Pancreas (tissue), 10 donors: ENCODE results near the gene LRFN3. TPM values are rescaled to one million over a fixed set of nuclear protein-coding genes. Genes with fewer than 3 reads are reported as not detected.

Experiments
- ATAC-seq, 4 donors: fragments of 200-7000 bp; cut with Tn5 transposase; one replicate each; pipeline versions ENCODE4 v1.8.0 to v1.9.1; 2020; ENCODE audit warnings: mild to moderate bottlenecking in 4 of 4, moderate library complexity in 4 of 4
- DNase-seq, 6 donors: peaks; one replicate each; pipeline ENCODE4 v3.0.0-alpha.2; 2020
- FAIRE-seq: peaks from 2 replicates; lab custom pipeline; 2012; peaks lifted over from hg19 to GRCh38; lab: Jason Lieb, UNC
- H3K27ac ChIP-seq, 4 donors: fragments of 200-600 bp; sonication (generic); 1 replicate in 3 of 4; 2 replicates in 1 of 4; pipeline versions ENCODE4 v1.5.0 to v1.8.0; 2020
- H3K27me3 ChIP-seq, 4 donors: fragments of 200-600 bp; one replicate each; pipeline ENCODE4 v1.8.0; 2021
- H3K36me3 ChIP-seq, 3 donors: fragments of 200-600 bp; sonication (generic) in 1 of 3; one replicate each; pipeline versions ENCODE4 v1.5.0 to v1.8.0; 2020 to 2021
- H3K4me1 ChIP-seq, 3 donors: fragments of 200-600 bp; one replicate each; pipeline ENCODE4 v1.8.0; 2021
- H3K4me3 ChIP-seq, 4 donors: fragments of 200-600 bp; sonication (generic) in 2 of 4; one replicate each; pipeline versions ENCODE4 v1.5.0 to v1.8.0; 2020 to 2021
- H3K9me3 ChIP-seq, 4 donors: fragments of 200-600 bp; one replicate each; pipeline ENCODE4 v1.8.0; 2021
- WGBS, 2 donors: extraction: QIAGEN DNeasy Blood & Tissue Kit; methylation state at CpG; one replicate each; pipeline ENCODE4 v1.1.7; 2013; 5-methylcytosine and 5-hydroxymethylcytosine counted together
- intact Hi-C, 3 donors: fragments of 100-400 bp; cut with DNase I; formaldehyde crosslinking; loops; one replicate each; pipeline versions ENCODE4 v1.11.1 to v1.14.2; 2022
- polyA plus RNA-seq, 2 donors: library from polyadenylated mRNA; stranded (reverse); fragments of 200-250 nt; gene quantifications; one replicate each; pipeline ENCODE4 v1.2.3, GENCODE V29; 2013
- total RNA-seq, 6 donors: library from RNA; stranded (reverse); fragmentation: NEBNext Ultra II Directional in 4 of 6; extraction: Animal tissue kit (Norgen Biotek cat#: 25700) in 4 of 6; gene quantifications; one replicate each; pipeline versions ENCODE4 v1.2.1 to v1.2.4, GENCODE V29; 2021 to 2023
- TF ChIP-seq, protein P1 (sequence below), 4 donors: fragments of 200-600 bp; sonication (generic) in 3 of 4; IDR thresholded peaks; one replicate each; pipeline versions ENCODE4 v1.5.0 to v1.8.0; 2021; ENCODE audit warnings: antibody characterized with exemption in 4 of 4
- donor health status: healthy with polysubstance abuse.
- donor health status: DM: no; HTN: no; CAD: no; lungs with moderate emphysema.
- donor health status: DM: no; HTN: no; CAD: no.
- donor health status: control.
- donor health status: control.
- donor health status: Bipolar disorder and iron deficiency.
- donor health status: DM: yes; HTN: yes; CAD: no.
- donor health status: DM: no; HTN: no; CAD: no.
- donor health status: DM: no; HTN: no; CAD: no.
- donor health status: DM: yes; HTN: yes; CAD: no.

Gene LRFN3
- total and polyA plus RNA-seq, 8 donors: 4.9 to 9.8 (median 6.9) TPM

DNA sequence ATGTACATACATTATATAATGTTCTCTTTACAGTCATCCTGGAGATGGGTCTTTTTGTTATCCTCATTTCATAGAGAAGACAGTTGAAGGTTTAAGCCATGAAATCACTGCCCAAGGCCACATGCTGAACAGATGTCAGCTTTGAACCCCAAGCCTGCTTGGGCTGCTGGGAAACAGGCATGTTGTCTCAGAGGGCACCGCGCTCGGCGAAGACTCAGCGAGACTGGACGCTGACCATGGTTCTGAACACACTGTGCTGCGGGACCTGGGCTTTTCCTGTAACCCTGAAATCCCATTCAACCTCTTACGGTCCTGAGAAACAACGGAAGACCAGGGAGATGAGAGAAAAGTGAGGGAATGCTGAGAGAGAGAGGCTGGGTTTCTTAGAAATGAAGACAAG, 27.3 kb downstream of the LRFN3 start:
- intact Hi-C loops: no loop called here
- DNase-seq (peak in 3 of 6 donors; percentile 42 to 70 (median 67)), ATAC-seq (peak in 3 of 4 donors; percentile 64 to 90 (median 81)), FAIRE-seq (no peak)
- peaks cover 0 to 22% (median 4%) of the 10 kb centered on the region in 4 donors for H3K27me3 ChIP-seq
- no peak overlapping the region for H3K4me3 ChIP-seq
- H3K36me3 ChIP-seq: no peaks in the 10 kb centered on the region
- peaks cover 0 to 7% (median 0%) of the 10 kb centered on the region in 3 donors for H3K4me1 ChIP-seq
- H3K9me3 ChIP-seq: no peaks in the 10 kb centered on the region
- 4 to 8% methylated on average over 9 of the region's 9 CpGs for WGBS, 2 donors
- no peak overlapping the region for H3K27ac ChIP-seq
- TF ChIP-seq, protein P1, sequence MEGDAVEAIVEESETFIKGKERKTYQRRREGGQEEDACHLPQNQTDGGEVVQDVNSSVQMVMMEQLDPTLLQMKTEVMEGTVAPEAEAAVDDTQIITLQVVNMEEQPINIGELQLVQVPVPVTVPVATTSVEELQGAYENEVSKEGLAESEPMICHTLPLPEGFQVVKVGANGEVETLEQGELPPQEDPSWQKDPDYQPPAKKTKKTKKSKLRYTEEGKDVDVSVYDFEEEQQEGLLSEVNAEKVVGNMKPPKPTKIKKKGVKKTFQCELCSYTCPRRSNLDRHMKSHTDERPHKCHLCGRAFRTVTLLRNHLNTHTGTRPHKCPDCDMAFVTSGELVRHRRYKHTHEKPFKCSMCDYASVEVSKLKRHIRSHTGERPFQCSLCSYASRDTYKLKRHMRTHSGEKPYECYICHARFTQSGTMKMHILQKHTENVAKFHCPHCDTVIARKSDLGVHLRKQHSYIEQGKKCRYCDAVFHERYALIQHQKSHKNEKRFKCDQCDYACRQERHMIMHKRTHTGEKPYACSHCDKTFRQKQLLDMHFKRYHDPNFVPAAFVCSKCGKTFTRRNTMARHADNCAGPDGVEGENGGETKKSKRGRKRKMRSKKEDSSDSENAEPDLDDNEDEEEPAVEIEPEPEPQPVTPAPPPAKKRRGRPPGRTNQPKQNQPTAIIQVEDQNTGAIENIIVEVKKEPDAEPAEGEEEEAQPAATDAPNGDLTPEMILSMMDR (IDR thresholded peaks at IDR 0.05): no peak

- no peak for ATAC-seq
These were observed 30.6 kb downstream of the LRFN3 start for GRCh38 chr19:35966771-35967170.

GRCh38 chr19:35973487-35973886, 37.3 kb downstream of the LRFN3 start:
- Histone ChIP-seq H3K4me3 (no peak overlapping the region), H3K27me3 (no peaks in the 10 kb centered on the region), H3K36me3 (no peaks in the 10 kb centered on the region), H3K27ac (no peak overlapping the region), H3K4me1 (no peaks in the 10 kb centered on the region), H3K9me3 (no peaks in the 10 kb centered on the region)
- intact Hi-C loops: no loop called here
- DNase-seq (no peak), FAIRE-seq (no peak), ATAC-seq (no peak)
- WGBS, 2 donors: 38 to 44% methylated on average over 8 of the region's 8 CpGs
- TF ChIP-seq, protein P1 (IDR thresholded peaks at IDR 0.05): no peak

More at GRCh38 chr19:35966771-35967170, 30.6 kb downstream of the LRFN3 start:
- no peaks in the 10 kb centered on the region for H3K4me1 ChIP-seq
- 67% methylated on average over 3 of the region's 3 CpGs for WGBS, 2 donors
- no peaks in the 10 kb centered on the region for H3K9me3 ChIP-seq
- H3K27ac ChIP-seq: no peak overlapping the region
- intact Hi-C loops: no loop called here
- TF ChIP-seq, protein P1 (IDR thresholded peaks at IDR 0.05): no peak
- no peak for FAIRE-seq
- H3K36me3 ChIP-seq: no peaks in the 10 kb centered on the region
- DNase-seq: no peak
- no peaks in the 10 kb centered on the region for H3K27me3 ChIP-seq
- H3K4me3 ChIP-seq: no peak overlapping the region

- H3K36me3 ChIP-seq: no peaks in the 10 kb centered on the region
- DNase-seq (no peak), FAIRE-seq (no peak), ATAC-seq (peak in 1 of 4 donors; percentile 48)
- WGBS, 2 donors: 29 to 38% methylated on average over 5 of the region's 5 CpGs
- no peaks in the 10 kb centered on the region for H3K27me3 ChIP-seq
- H3K4me3 ChIP-seq: no peak overlapping the region
- no peaks in the 10 kb centered on the region for H3K9me3 ChIP-seq
- H3K27ac ChIP-seq: no peak overlapping the region
- intact Hi-C loops: no loop called here
- TF ChIP-seq, protein P1 (IDR thresholded peaks at IDR 0.05): no peak
- no peaks in the 10 kb centered on the region for H3K4me1 ChIP-seq
These were observed 39.5 kb downstream of the LRFN3 start for GRCh38 chr19:35975608-35976214.
